HG02981 (cell line): ENCODE data around the gene STK32B.

Source experiments
- ATAC-seq: cut with Tn5 transposase; IDR thresholded peaks from one replicate; pipeline ENCODE4 v1.9.1; 2021; ENCODE audit warnings: mild to moderate bottlenecking, moderate library complexity; ENCODE audit not compliant: unreplicated experiment

The STK32B gene

GRCh38 chr4:5120067-5120466, 68.8 kb downstream of the STK32B start:
- no peak for ATAC-seq

GRCh38 chr4:5120468-5120867, 69.2 kb downstream of the STK32B start:
- ATAC-seq: no peak

- ATAC-seq: no peak
Observed at GRCh38 chr4:5122114-5122513, 70.8 kb downstream of the STK32B start.

GRCh38 chr4:5124876-5125275, 73.6 kb downstream of the STK32B start:
- ATAC-seq: no peak

GRCh38 chr4:5125321-5125720, 74.0 kb downstream of the STK32B start:
- no peak for ATAC-seq

- no peak for ATAC-seq
Observed at GRCh38 chr4:5126231-5126630, 75.0 kb downstream of the STK32B start.

GRCh38 chr4:5126857-5127256, 75.6 kb downstream of the STK32B start:
- no peak for ATAC-seq

GRCh38 chr4:5127556-5127955, 76.3 kb downstream of the STK32B start:
- no peak for ATAC-seq

GRCh38 chr4:5128569-5128968, 77.3 kb downstream of the STK32B start:
- ATAC-seq: no peak

- ATAC-seq: no peak
Observed at GRCh38 chr4:5133201-5133600, 81.9 kb downstream of the STK32B start.

GRCh38 chr4:5133933-5134594, 82.8 kb downstream of the STK32B start:
- ATAC-seq: no peak

GRCh38 chr4:5134620-5135019, 83.3 kb downstream of the STK32B start:
- no peak for ATAC-seq

- no peak for ATAC-seq
Observed at GRCh38 chr4:5137226-5137625, 85.9 kb downstream of the STK32B start.

GRCh38 chr4:5137927-5138326, 86.6 kb downstream of the STK32B start:
- ATAC-seq: no peak

GRCh38 chr4:5138389-5138788, 87.1 kb downstream of the STK32B start:
- ATAC-seq: no peak

GRCh38 chr4:5139141-5139540, 87.9 kb downstream of the STK32B start:
- no peak for ATAC-seq

GRCh38 chr4:5141802-5142201, 90.5 kb downstream of the STK32B start:
- ATAC-seq: no peak

- ATAC-seq: no peak
Observed at GRCh38 chr4:5142726-5143125, 91.4 kb downstream of the STK32B start.

- no peak for ATAC-seq
Observed at GRCh38 chr4:5143306-5143861, 92.1 kb downstream of the STK32B start.

GRCh38 chr4:5143940-5144339, 92.7 kb downstream of the STK32B start:
- no peak for ATAC-seq

GRCh38 chr4:5144384-5144783, 93.1 kb downstream of the STK32B start:
- ATAC-seq: no peak

GRCh38 chr4:5146248-5146647, 95.0 kb downstream of the STK32B start:
- no peak for ATAC-seq

- no peak for ATAC-seq
Observed at GRCh38 chr4:5152521-5152920, 101.2 kb downstream of the STK32B start.
